ENCODE measurements around the gene SLC13A5. TPM values are rescaled to one million over a fixed set of nuclear protein-coding genes. Genes with fewer than 3 reads are reported as not detected.

SLC13A5 gene
- total RNA-seq, result not detected
- not detected for polyA plus RNA-seq

- no peaks in the 10 kb centered on the region for H3K36me3 Mint-ChIP-seq
- H3K27ac ChIP-seq (ENCODE audit: insufficient read depth, low read length, poor library complexity, severe bottlenecking), result no peak within 1 kb of the TSS
- H3K9me3 ChIP-seq (ENCODE audit: control insufficient read depth in 2 of 2, low read length in 2 of 2), result no peaks in the 10 kb centered on the region
- H3K4me3 ChIP-seq (ENCODE audit: low read depth, low read length), result no peak within 1 kb of the TSS
- peaks cover 0 to 9% (median 0%) of the 10 kb centered on the region in 7 donors for H3K9me3 Mint-ChIP-seq
- ATAC-seq (ENCODE audit: low read depth in 2 of 2) (peak in 1 of 2 donors; percentile 37), DNase-seq (no peak)
- peaks cover 9% of the 10 kb centered on the region for H3K4me1 ChIP-seq (ENCODE audit: control insufficient read depth, insufficient read depth, low read length, poor library complexity, severe bottlenecking)
- H3K27me3 ChIP-seq (ENCODE audit: control insufficient read depth, insufficient read depth, low read length), result no peaks in the 10 kb centered on the region
- peaks cover 42% of the 10 kb centered on the region for H3K27me3 Mint-ChIP-seq
- H3K4me3 Mint-ChIP-seq, result peak within 1 kb of the TSS in 2 of 4 donors; percentile 29 to 72
- H3K4me1 Mint-ChIP-seq, result peaks cover 0 to 20% (median 5%) of the 10 kb centered on the region in 4 donors
- no peak within 1 kb of the TSS for H3K27ac Mint-ChIP-seq
- H3K36me3 ChIP-seq (ENCODE audit: control insufficient read depth, insufficient read depth, low read length), result no peaks in the 10 kb centered on the region
Measured at GRCh38 chr17:6713130-6713917, at the start of gene SLC13A5. TSS of gene SLC13A5 (minus strand) at chr17:6713369. CDS start at chr17:6713333, 36 bp downstream.

- peaks cover 83% of the 10 kb centered on the region for H3K36me3 ChIP-seq (ENCODE audit: control insufficient read depth, insufficient read depth, low read length)
- Mint-ChIP-seq H3K4me1 (peaks cover 15 to 43% (median 26%) of the 10 kb centered on the region in 4 donors), H3K4me3 (peak overlapping the region in 1 of 4 donors; percentile 31), H3K36me3 (peaks cover 77% of the 10 kb centered on the region), H3K9me3 (peaks cover 2 to 16% (median 9%) of the 10 kb centered on the region in 7 donors), H3K27me3 (no peaks in the 10 kb centered on the region), H3K27ac (peak overlapping the region in 1 of 3 donors; percentile 52)
- peaks cover 17% of the 10 kb centered on the region for H3K4me1 ChIP-seq (ENCODE audit: control insufficient read depth, insufficient read depth, low read length, poor library complexity, severe bottlenecking)
- ATAC-seq (ENCODE audit: low read depth in 2 of 2) (no peak), DNase-seq (no peak)
- H3K9me3 ChIP-seq (ENCODE audit: control insufficient read depth in 2 of 2, low read length in 2 of 2), result peaks cover 11 to 15% of the 10 kb centered on the region in 2 experiments
- H3K27ac ChIP-seq (ENCODE audit: insufficient read depth, low read length, poor library complexity, severe bottlenecking), result no peak overlapping the region
- H3K4me3 ChIP-seq (ENCODE audit: low read depth, low read length), result no peak overlapping the region
- no peaks in the 10 kb centered on the region for H3K27me3 ChIP-seq (ENCODE audit: control insufficient read depth, insufficient read depth, low read length)
Measured at GRCh38 chr17:6761779-6762178, 48.6 kb upstream of the SLC13A5 start.

GRCh38 chr17:6757747-6758146 lies 44.6 kb upstream of the SLC13A5 start:
- Histone ChIP-seq H3K4me3 (ENCODE audit: low read depth, low read length) (peak overlapping the region; percentile 89), H3K4me1 (ENCODE audit: control insufficient read depth, insufficient read depth, low read length, poor library complexity, severe bottlenecking) (peaks cover 35% of the 10 kb centered on the region), H3K27ac (ENCODE audit: insufficient read depth, low read length, poor library complexity, severe bottlenecking) (no peak overlapping the region), H3K27me3 (ENCODE audit: control insufficient read depth, insufficient read depth, low read length) (no peaks in the 10 kb centered on the region), H3K9me3 (ENCODE audit: control insufficient read depth in 2 of 2, low read length in 2 of 2) (no peaks in the 10 kb centered on the region), H3K36me3 (ENCODE audit: control insufficient read depth, insufficient read depth, low read length) (peaks cover 44% of the 10 kb centered on the region)
- Mint-ChIP-seq H3K27me3 (no peaks in the 10 kb centered on the region), H3K9me3 (no peaks in the 10 kb centered on the region), H3K36me3 (peaks cover 41% of the 10 kb centered on the region), H3K27ac (peak overlapping the region; percentile 88 to 97 (median 91)), H3K4me3 (peak overlapping the region; percentile 85 to 99 (median 90)), H3K4me1 (peaks cover 2 to 50% (median 26%) of the 10 kb centered on the region in 4 donors)
- DNase-seq, result no peak
- ATAC-seq (ENCODE audit: low read depth in 2 of 2), result no peak

GRCh38 chr17:6756425-6757031 lies 43.4 kb upstream of the SLC13A5 start:
- peaks cover 35% of the 10 kb centered on the region for H3K4me1 ChIP-seq (ENCODE audit: control insufficient read depth, insufficient read depth, low read length, poor library complexity, severe bottlenecking)
- Mint-ChIP-seq H3K27ac (peak overlapping the region; percentile 97 to 99 (median 98)), H3K36me3 (peaks cover 29% of the 10 kb centered on the region), H3K4me3 (peak overlapping the region; percentile 91 to 100 (median 98)), H3K4me1 (peaks cover 0 to 49% (median 30%) of the 10 kb centered on the region in 4 donors), H3K9me3 (no peaks in the 10 kb centered on the region), H3K27me3 (no peaks in the 10 kb centered on the region)
- no peaks in the 10 kb centered on the region for H3K27me3 ChIP-seq (ENCODE audit: control insufficient read depth, insufficient read depth, low read length)
- peak overlapping the region; percentile 71 for H3K27ac ChIP-seq (ENCODE audit: insufficient read depth, low read length, poor library complexity, severe bottlenecking)
- no peaks in the 10 kb centered on the region for H3K9me3 ChIP-seq (ENCODE audit: control insufficient read depth in 2 of 2, low read length in 2 of 2)
- H3K4me3 ChIP-seq (ENCODE audit: low read depth, low read length), result peak overlapping the region; percentile 89
- peak; percentile 14 to 35 for ATAC-seq (ENCODE audit: low read depth in 2 of 2)
- DNase-seq, result peak in 1 of 3 donors; percentile 28
- H3K36me3 ChIP-seq (ENCODE audit: control insufficient read depth, insufficient read depth, low read length), result peaks cover 32% of the 10 kb centered on the region

GRCh38 chr17:6755731-6756184 lies 42.6 kb upstream of the SLC13A5 start, which contains the start of gene XAF1:
TSS of gene XAF1 (plus strand) at chr17:6756046. CDS start at chr17:6756079, 33 bp downstream.
- H3K4me3 Mint-ChIP-seq, result peak within 1 kb of the TSS; percentile 91 to 100 (median 98)
- Histone ChIP-seq H3K4me1 (ENCODE audit: control insufficient read depth, insufficient read depth, low read length, poor library complexity, severe bottlenecking) (peaks cover 35% of the 10 kb centered on the region), H3K27ac (ENCODE audit: insufficient read depth, low read length, poor library complexity, severe bottlenecking) (peak within 1 kb of the TSS; percentile 71), H3K36me3 (ENCODE audit: control insufficient read depth, insufficient read depth, low read length) (peaks cover 25% of the 10 kb centered on the region), H3K27me3 (ENCODE audit: control insufficient read depth, insufficient read depth, low read length) (no peaks in the 10 kb centered on the region), H3K9me3 (ENCODE audit: control insufficient read depth in 2 of 2, low read length in 2 of 2) (no peaks in the 10 kb centered on the region), H3K4me3 (ENCODE audit: low read depth, low read length) (peak within 1 kb of the TSS; percentile 89)
- H3K9me3 Mint-ChIP-seq, result no peaks in the 10 kb centered on the region
- peak; percentile 82 to 85 for ATAC-seq (ENCODE audit: low read depth in 2 of 2)
- no peaks in the 10 kb centered on the region for H3K27me3 Mint-ChIP-seq
- peak; percentile 17 to 84 (median 55) for DNase-seq
- H3K36me3 Mint-ChIP-seq, result peaks cover 25% of the 10 kb centered on the region
- H3K4me1 Mint-ChIP-seq, result peaks cover 0 to 49% (median 31%) of the 10 kb centered on the region in 4 donors
- peak within 1 kb of the TSS; percentile 97 to 99 (median 98) for H3K27ac Mint-ChIP-seq

GRCh38 chr17:6755281-6755680 lies 42.1 kb upstream of the SLC13A5 start:
- Mint-ChIP-seq H3K36me3 (peaks cover 20% of the 10 kb centered on the region), H3K27me3 (no peaks in the 10 kb centered on the region), H3K4me1 (peaks cover 0 to 49% (median 31%) of the 10 kb centered on the region in 4 donors), H3K9me3 (no peaks in the 10 kb centered on the region), H3K4me3 (peak overlapping the region; percentile 91 to 100 (median 98)), H3K27ac (peak overlapping the region; percentile 97 to 99 (median 98))
- peaks cover 35% of the 10 kb centered on the region for H3K4me1 ChIP-seq (ENCODE audit: control insufficient read depth, insufficient read depth, low read length, poor library complexity, severe bottlenecking)
- peak overlapping the region; percentile 71 for H3K27ac ChIP-seq (ENCODE audit: insufficient read depth, low read length, poor library complexity, severe bottlenecking)
- peaks cover 21% of the 10 kb centered on the region for H3K36me3 ChIP-seq (ENCODE audit: control insufficient read depth, insufficient read depth, low read length)
- no peaks in the 10 kb centered on the region for H3K27me3 ChIP-seq (ENCODE audit: control insufficient read depth, insufficient read depth, low read length)
- no peaks in the 10 kb centered on the region for H3K9me3 ChIP-seq (ENCODE audit: control insufficient read depth in 2 of 2, low read length in 2 of 2)
- ATAC-seq (ENCODE audit: low read depth in 2 of 2) (no peak), DNase-seq (no peak)
- peak overlapping the region; percentile 89 for H3K4me3 ChIP-seq (ENCODE audit: low read depth, low read length)

- no peak overlapping the region for H3K4me3 ChIP-seq (ENCODE audit: low read depth, low read length)
- H3K27ac ChIP-seq (ENCODE audit: insufficient read depth, low read length, poor library complexity, severe bottlenecking), result no peak overlapping the region
- Mint-ChIP-seq H3K4me1 (peaks cover 0 to 45% (median 31%) of the 10 kb centered on the region in 4 donors), H3K36me3 (peaks cover 17% of the 10 kb centered on the region), H3K27me3 (peaks cover 9% of the 10 kb centered on the region), H3K9me3 (no peaks in the 10 kb centered on the region), H3K4me3 (peak overlapping the region; percentile 29 to 76 (median 62)), H3K27ac (peak overlapping the region; percentile 81 to 87 (median 85))
- no peaks in the 10 kb centered on the region for H3K9me3 ChIP-seq (ENCODE audit: control insufficient read depth in 2 of 2, low read length in 2 of 2)
- H3K36me3 ChIP-seq (ENCODE audit: control insufficient read depth, insufficient read depth, low read length), result peaks cover 5% of the 10 kb centered on the region
- DNase-seq (no peak), ATAC-seq (ENCODE audit: low read depth in 2 of 2) (no peak)
- H3K4me1 ChIP-seq (ENCODE audit: control insufficient read depth, insufficient read depth, low read length, poor library complexity, severe bottlenecking), result peaks cover 35% of the 10 kb centered on the region
- H3K27me3 ChIP-seq (ENCODE audit: control insufficient read depth, insufficient read depth, low read length), result no peaks in the 10 kb centered on the region
Measured at GRCh38 chr17:6753546-6753945, 40.4 kb upstream of the SLC13A5 start.
